Activated CD4-positive, alpha-beta T cell treated with anti-CD3 and anti-CD28 coated beads for 36 hours (primary cell): ENCODE results near the gene FUT2. TPM values are rescaled to one million over a fixed set of nuclear protein-coding genes. Genes with fewer than 3 reads are reported as not detected.

Experiments
- total RNA-seq, 2 experiments: library from RNA; stranded (reverse); gene quantifications; one replicate each; pipeline ENCODE4 v1.2.3, GENCODE V29; 2021

The FUT2 gene
- total RNA-seq, 2 experiments from 2014 or later, result not detected

Other genes with a start within 250 kb of the FUT2 start
- gene GRWD1, start 250.0 kb upstream of the FUT2 start, total RNA-seq, result 10 to 100 TPM; 43.4 to 51.3 TPM
- 1 to 10 TPM in 1 of 2 experiments, under 1 TPM in 1; 0.86 to 1.1 TPM for gene KCNJ14, start 240.4 kb upstream of the FUT2 start, total RNA-seq
- gene CYTH2, start 226.6 kb upstream of the FUT2 start, total RNA-seq, result 10 to 100 TPM; 22.5 to 24.2 TPM
- 1 to 10 TPM; 3.9 to 4.5 TPM for gene LMTK3, start 184.1 kb upstream of the FUT2 start, total RNA-seq
- not detected for gene SULT2B1, start 143.8 kb upstream of the FUT2 start, total RNA-seq
- gene SPACA4, start 89.2 kb upstream of the FUT2 start, total RNA-seq, result not detected
- 1 to 10 TPM; 1.5 to 4.1 TPM for gene FAM83E, start 80.9 kb upstream of the FUT2 start, total RNA-seq
- gene RPL18, start 76.8 kb upstream of the FUT2 start, total RNA-seq, result 1,000 to 10,000 TPM; 2,026 to 2,191 TPM
- gene SPHK2, start 76.5 kb upstream of the FUT2 start, total RNA-seq, result 10 to 100 TPM; 27.0 TPM
- gene DBP, start 58.6 kb upstream of the FUT2 start, total RNA-seq, result 10 to 100 TPM in 1 of 2 experiments, 1 to 10 TPM in 1; 8.3 to 12.4 TPM
- 10 to 100 TPM; 11.5 to 18.0 TPM for gene CA11, start 49.8 kb upstream of the FUT2 start, total RNA-seq
- under 1 TPM; 0.50 to 0.60 TPM for gene NTN5, start 23.0 kb upstream of the FUT2 start, total RNA-seq
- under 1 TPM; 0.69 to 0.70 TPM for gene MAMSTR, start 23.8 kb downstream of the FUT2 start, total RNA-seq
- gene RASIP1, start 44.6 kb downstream of the FUT2 start, total RNA-seq, result under 1 TPM; 0.67 to 0.73 TPM
- gene IZUMO1, start 50.9 kb downstream of the FUT2 start, total RNA-seq, result not detected
- under 1 TPM; 0.23 to 0.32 TPM for gene FUT1, start 56.7 kb downstream of the FUT2 start, total RNA-seq
- gene FGF21, start 59.6 kb downstream of the FUT2 start, total RNA-seq, result not detected
- gene BCAT2, start 115.1 kb downstream of the FUT2 start, total RNA-seq, result 10 to 100 TPM; 65.9 to 70.3 TPM
- gene HSD17B14, start 140.5 kb downstream of the FUT2 start, total RNA-seq, result under 1 TPM; 0.21 to 0.83 TPM
- 10 to 100 TPM in 1 of 2 experiments, 1 to 10 TPM in 1; 7.0 to 10.9 TPM for gene PLEKHA4, start 172.6 kb downstream of the FUT2 start, total RNA-seq
- gene PPP1R15A, start 176.4 kb downstream of the FUT2 start, total RNA-seq, result 10 to 100 TPM; 51.6 to 62.4 TPM
- gene TULP2, start 202.8 kb downstream of the FUT2 start, total RNA-seq, result under 1 TPM; 0.37 to 0.87 TPM
- gene NUCB1, start 204.3 kb downstream of the FUT2 start, total RNA-seq, result 100 to 1,000 TPM; 115 to 118 TPM
- 1 to 10 TPM; 1.4 to 2.4 TPM for gene DHDH, start 237.7 kb downstream of the FUT2 start, total RNA-seq